CD8-positive, alpha-beta memory T cell (primary cell): ENCODE measurements around the gene SCP2. TPM values are rescaled to one million over a fixed set of nuclear protein-coding genes. Genes with fewer than 3 reads are reported as not detected.

Experiments used
- CTCF ChIA-PET: fragments of 350-600 bp; sonication (Branson Sonifier 250); formaldehyde crosslinking; loops from one replicate; lab custom pipeline; 2021; ENCODE audit warnings: antibody characterized with exemption; lab: Charles Lee
- POLR2A ChIA-PET: fragments of 350-600 bp; sonication (Branson Sonifier 250); formaldehyde crosslinking; loops from one replicate; lab custom pipeline; 2021; ENCODE audit warnings: antibody characterized with exemption; lab: Charles Lee
- DNase-seq, 5 donors: peaks; one replicate each; pipeline versions ENCODE4 v3.0.0 to v3.0.0-alpha.2; 2020 to 2022; ENCODE audit warnings: mixed read lengths in 1 of 5
- H3K27ac ChIP-seq: one replicate; pipeline ENCODE4 v1.7.0; 2013; ENCODE audit warnings: low read depth, mild to moderate bottlenecking, low read length, moderate library complexity
- H3K27me3 ChIP-seq: 2 replicates; pipeline ENCODE4 v1.7.0; 2013; ENCODE audit warnings: low read length, mild to moderate bottlenecking; ENCODE audit not compliant: insufficient read depth, poor library complexity, severe bottlenecking
- H3K36me3 ChIP-seq: 2 replicates; pipeline ENCODE4 v1.7.0; 2013; ENCODE audit warnings: mild to moderate bottlenecking, low read length, moderate library complexity; ENCODE audit not compliant: insufficient read depth
- H3K4me1 ChIP-seq: 2 replicates; pipeline ENCODE4 v1.7.0; 2013; ENCODE audit warnings: mild to moderate bottlenecking, low read length, moderate library complexity; ENCODE audit not compliant: insufficient read depth
- H3K4me3 ChIP-seq: 2 replicates; pipeline ENCODE4 v1.7.0; 2013; ENCODE audit warnings: mild to moderate bottlenecking, low read length
- H3K9me3 ChIP-seq: 2 replicates; pipeline ENCODE4 v1.7.0; 2013; ENCODE audit warnings: mild to moderate bottlenecking, low read length
- H3K27ac Mint-ChIP-seq, 8 donors: one replicate each; pipeline ENCODE4 v1.8.0; 2020 to 2021; ENCODE audit warnings: mixed read lengths in 8 of 8, mild to moderate bottlenecking in 6 of 8, inconsistent platforms in 3 of 8, moderate library complexity in 3 of 8
- H3K27me3 Mint-ChIP-seq, 2 donors: one replicate each; pipeline ENCODE4 v1.8.0; 2020 to 2021; ENCODE audit warnings: mixed read lengths in 2 of 2, mild to moderate bottlenecking in 1 of 2, moderate library complexity in 1 of 2
- H3K36me3 Mint-ChIP-seq, 3 donors: one replicate each; pipeline ENCODE4 v1.8.0; 2020 to 2021; ENCODE audit warnings: mixed read lengths in 3 of 3, inconsistent platforms in 1 of 3, mild to moderate bottlenecking in 1 of 3
- H3K4me1 Mint-ChIP-seq, 3 donors: one replicate each; pipeline ENCODE4 v1.8.0; 2020 to 2021; ENCODE audit warnings: mixed read lengths in 3 of 3, inconsistent platforms in 1 of 3, mild to moderate bottlenecking in 1 of 3
- H3K4me3 Mint-ChIP-seq, 7 donors: one replicate each; pipeline ENCODE4 v1.8.0; 2020 to 2021; ENCODE audit warnings: mixed read lengths in 7 of 7, mild to moderate bottlenecking in 6 of 7, moderate library complexity in 4 of 7, inconsistent platforms in 2 of 7
- H3K9me3 Mint-ChIP-seq, 5 donors: one replicate each; pipeline ENCODE4 v1.8.0; 2020 to 2022; ENCODE audit warnings: mixed read lengths in 5 of 5, mild to moderate bottlenecking in 3 of 5, moderate library complexity in 2 of 5, inconsistent platforms in 1 of 5
- polyA plus RNA-seq: library from polyadenylated mRNA; unstranded; fragments of 300-500 nt; fragmentation: Illumina TruSeq; gene quantifications from one replicate; pipeline ENCODE4 v1.2.3, GENCODE V29; 2021
- total RNA-seq, 2 experiments: library from RNA; stranded (reverse); gene quantifications; one replicate each; pipeline ENCODE4 v1.2.3, GENCODE V29; 2021

The SCP2 gene
- total and polyA plus RNA-seq, 3 experiments from 2014 or later: 66.0 to 162 (median 69.0) TPM

GRCh38 chr1:53061859-53062707, 135.0 kb downstream of the SCP2 start, which contains the start of gene PODN:
PODN (plus strand) TSS chr1:53062213; CDS start chr1:53069856, 7,643 bp downstream.
- H3K4me3 Mint-ChIP-seq: peak within 1 kb of the TSS in 6 of 7 donors; percentile 50 to 90 (median 66)
- Histone ChIP-seq H3K27me3 (peaks cover 35% of the 10 kb centered on the region), H3K9me3 (no peaks in the 10 kb centered on the region), H3K4me1 (peaks cover 5% of the 10 kb centered on the region), H3K36me3 (no peaks in the 10 kb centered on the region), H3K27ac (no peak within 1 kb of the TSS), H3K4me3 (no peak within 1 kb of the TSS)
- no peak within 1 kb of the TSS for H3K27ac Mint-ChIP-seq
- peaks cover 32 to 43% of the 10 kb centered on the region in 2 donors for H3K27me3 Mint-ChIP-seq
- peaks cover 0 to 4% (median 0%) of the 10 kb centered on the region in 3 donors for H3K36me3 Mint-ChIP-seq
- H3K9me3 Mint-ChIP-seq: no peaks in the 10 kb centered on the region
- ChIA-PET POLR2A (no interaction called here), CTCF (interaction anchor here (1.3 kb wide), 1 partner anchor 46 kb away, joined by 3 read pairs; no protein-coding TSS in a partner anchor)
- no peak for DNase-seq
- H3K4me1 Mint-ChIP-seq: peaks cover 6 to 11% (median 7%) of the 10 kb centered on the region in 3 donors

- H3K9me3 ChIP-seq: no peaks in the 10 kb centered on the region
- peaks cover 35% of the 10 kb centered on the region for H3K27me3 ChIP-seq
- no peak overlapping the region for H3K4me3 ChIP-seq
- Mint-ChIP-seq H3K27ac (no peak overlapping the region), H3K9me3 (no peaks in the 10 kb centered on the region), H3K27me3 (peaks cover 32 to 43% of the 10 kb centered on the region in 2 donors), H3K4me1 (peaks cover 6 to 11% (median 7%) of the 10 kb centered on the region in 3 donors), H3K36me3 (peaks cover 0 to 1% (median 0%) of the 10 kb centered on the region in 3 donors), H3K4me3 (peak overlapping the region in 6 of 7 donors; percentile 43 to 80 (median 56))
- H3K36me3 ChIP-seq: no peaks in the 10 kb centered on the region
- CTCF ChIA-PET: interaction anchor here (0.6 kb wide), 1 partner anchor 36 kb away, joined by 3 read pairs; no protein-coding TSS in a partner anchor
- POLR2A ChIA-PET: no interaction called here
- H3K27ac ChIP-seq: no peak overlapping the region
- no peak for DNase-seq
- H3K4me1 ChIP-seq: peaks cover 5% of the 10 kb centered on the region
Observed at GRCh38 chr1:53062708-53063591, 135.9 kb downstream of the SCP2 start.

- Histone ChIP-seq H3K36me3 (no peaks in the 10 kb centered on the region), H3K4me1 (peaks cover 5% of the 10 kb centered on the region), H3K27me3 (peaks cover 35% of the 10 kb centered on the region), H3K4me3 (no peak overlapping the region), H3K9me3 (no peaks in the 10 kb centered on the region), H3K27ac (no peak overlapping the region)
- H3K27me3 Mint-ChIP-seq: peaks cover 32 to 43% of the 10 kb centered on the region in 2 donors
- H3K9me3 Mint-ChIP-seq: no peaks in the 10 kb centered on the region
- POLR2A ChIA-PET: no interaction called here
- peaks cover 0 to 1% (median 0%) of the 10 kb centered on the region in 3 donors for H3K36me3 Mint-ChIP-seq
- no peak for DNase-seq
- H3K27ac Mint-ChIP-seq: no peak overlapping the region
- H3K4me3 Mint-ChIP-seq: peak overlapping the region in 6 of 7 donors; percentile 13 to 80 (median 46)
- CTCF ChIA-PET: interaction anchor here (0.6 to 0.9 kb wide), 2 partner anchors 11 to 37 kb away, joined by 3 read pairs; no protein-coding TSS in a partner anchor
- H3K4me1 Mint-ChIP-seq: peaks cover 6 to 11% (median 7%) of the 10 kb centered on the region in 3 donors
Observed at GRCh38 chr1:53063744-53064515, 136.9 kb downstream of the SCP2 start.

DNA sequence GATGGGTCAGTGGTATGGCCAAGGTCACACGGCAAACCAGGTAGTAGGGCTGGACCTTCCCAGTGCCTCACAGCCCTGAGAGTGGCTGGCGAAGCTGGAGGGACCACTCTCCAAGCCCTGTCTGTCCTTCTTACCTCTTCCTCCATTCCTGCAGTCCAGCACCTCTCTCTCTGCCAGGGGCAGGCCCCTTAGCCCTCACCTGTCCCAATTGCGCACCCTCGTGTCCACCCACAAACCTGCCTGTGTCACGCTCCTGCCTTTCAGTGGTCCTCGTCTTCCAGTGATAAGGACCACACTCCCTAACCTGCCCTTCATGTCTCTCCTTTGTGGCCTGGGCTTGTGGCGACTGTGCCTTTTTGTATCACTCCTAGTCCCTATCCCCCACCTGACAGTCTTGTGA, 138.3 kb downstream of the SCP2 start:
- Histone ChIP-seq H3K27me3 (peaks cover 33% of the 10 kb centered on the region), H3K36me3 (no peaks in the 10 kb centered on the region), H3K4me3 (no peak overlapping the region), H3K9me3 (no peaks in the 10 kb centered on the region), H3K4me1 (peaks cover 5% of the 10 kb centered on the region), H3K27ac (no peak overlapping the region)
- DNase-seq: no peak
- ChIA-PET CTCF (interaction anchor here (0.9 kb wide), 1 partner anchor 9 kb away, joined by 3 read pairs; no protein-coding TSS in a partner anchor), POLR2A (no interaction called here)
- H3K4me3 Mint-ChIP-seq: no peak overlapping the region
- no peaks in the 10 kb centered on the region for H3K36me3 Mint-ChIP-seq
- no peaks in the 10 kb centered on the region for H3K9me3 Mint-ChIP-seq
- peaks cover 6 to 11% (median 7%) of the 10 kb centered on the region in 3 donors for H3K4me1 Mint-ChIP-seq
- peaks cover 32 to 41% of the 10 kb centered on the region in 2 donors for H3K27me3 Mint-ChIP-seq
- no peak overlapping the region for H3K27ac Mint-ChIP-seq

- H3K9me3 ChIP-seq: no peaks in the 10 kb centered on the region
- ChIA-PET POLR2A (no interaction called here), CTCF (no interaction called here)
Observed at GRCh38 chr1:53066488-53066887, 139.4 kb downstream of the SCP2 start.

GRCh38 chr1:53066891-53067738, 140.0 kb downstream of the SCP2 start:
- Mint-ChIP-seq H3K4me1 (peaks cover 6 to 11% (median 7%) of the 10 kb centered on the region in 3 donors), H3K27me3 (peaks cover 28% of the 10 kb centered on the region in 2 donors), H3K36me3 (no peaks in the 10 kb centered on the region), H3K27ac (no peak overlapping the region), H3K4me3 (no peak overlapping the region), H3K9me3 (no peaks in the 10 kb centered on the region)
- Histone ChIP-seq H3K27me3 (peaks cover 20% of the 10 kb centered on the region), H3K4me3 (no peak overlapping the region), H3K9me3 (no peaks in the 10 kb centered on the region), H3K27ac (no peak overlapping the region), H3K4me1 (peaks cover 5% of the 10 kb centered on the region), H3K36me3 (no peaks in the 10 kb centered on the region)
- CTCF ChIA-PET: no interaction called here
- no peak for DNase-seq
- POLR2A ChIA-PET: no interaction called here

More at GRCh38 chr1:53066488-53066887, 139.4 kb downstream of the SCP2 start:
- peaks cover 29 to 30% of the 10 kb centered on the region in 2 donors for H3K27me3 Mint-ChIP-seq
- Histone ChIP-seq H3K4me3 (no peak overlapping the region), H3K36me3 (no peaks in the 10 kb centered on the region), H3K4me1 (peaks cover 5% of the 10 kb centered on the region), H3K27me3 (peaks cover 22% of the 10 kb centered on the region), H3K27ac (no peak overlapping the region)
- no peak overlapping the region for H3K27ac Mint-ChIP-seq
- H3K4me1 Mint-ChIP-seq: peaks cover 6 to 11% (median 7%) of the 10 kb centered on the region in 3 donors
- H3K36me3 Mint-ChIP-seq: no peaks in the 10 kb centered on the region
- H3K9me3 Mint-ChIP-seq: no peaks in the 10 kb centered on the region
- no peak overlapping the region for H3K4me3 Mint-ChIP-seq
- DNase-seq: no peak
